ENCODE measurements around the gene MYCBP2. TPM values are rescaled to one million over a fixed set of nuclear protein-coding genes. Genes with fewer than 3 reads are reported as not detected.

The MYCBP2 gene
- total RNA-seq, 1 donor from 2014 or later: 137 TPM

DNA sequence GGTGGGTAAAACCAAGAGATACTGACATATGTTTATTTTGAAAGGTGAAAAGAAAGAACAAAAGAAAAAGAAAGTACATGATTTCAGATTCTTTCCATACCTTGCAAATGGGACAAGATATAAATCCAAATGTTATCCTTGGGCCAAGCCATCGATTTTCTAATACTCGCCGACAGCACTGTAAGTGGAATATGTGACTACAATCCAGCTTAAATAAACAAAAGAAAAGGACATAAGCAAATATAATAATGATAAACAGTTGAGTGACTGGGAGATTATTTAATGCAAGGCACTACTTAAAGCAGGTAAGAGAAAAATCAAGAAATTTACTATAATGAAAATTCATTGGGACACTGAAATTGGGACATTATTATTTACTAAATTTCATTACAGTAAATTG, 270.0 kb downstream of the MYCBP2 start:
- intact Hi-C loops (cut with DNase I): loop anchor here (5.0 kb wide), 1 partner anchor 1285 kb away; no protein-coding TSS in a partner anchor
- ATAC-seq (no peak), DNase-seq (ENCODE audit: low spot score) (no peak)

DNA sequence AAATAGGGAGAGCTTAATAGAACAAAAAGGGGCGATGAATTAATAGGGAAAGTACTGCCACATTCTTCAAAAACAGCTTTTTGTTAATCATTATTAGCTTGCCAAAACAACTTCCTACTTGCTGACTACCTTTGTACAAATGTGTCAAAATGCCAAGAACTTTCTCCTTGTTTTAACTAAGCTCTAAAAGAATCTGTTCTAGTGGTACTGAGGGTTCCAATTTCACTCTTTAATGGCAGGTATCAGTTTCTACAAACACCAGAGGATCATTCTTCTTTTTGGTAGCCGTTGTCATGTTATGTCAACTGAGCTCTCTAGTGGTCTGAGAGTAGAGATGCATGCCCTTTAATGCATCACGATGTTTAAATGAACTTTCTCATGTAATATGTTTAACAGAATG, 270.5 kb downstream of the MYCBP2 start:
- no peak for ATAC-seq
- DNase-seq (ENCODE audit: low spot score): no peak
- intact Hi-C loops (cut with DNase I): loop anchor here (5.0 kb wide), 1 partner anchor 1284 kb away; no protein-coding TSS in a partner anchor

DNA sequence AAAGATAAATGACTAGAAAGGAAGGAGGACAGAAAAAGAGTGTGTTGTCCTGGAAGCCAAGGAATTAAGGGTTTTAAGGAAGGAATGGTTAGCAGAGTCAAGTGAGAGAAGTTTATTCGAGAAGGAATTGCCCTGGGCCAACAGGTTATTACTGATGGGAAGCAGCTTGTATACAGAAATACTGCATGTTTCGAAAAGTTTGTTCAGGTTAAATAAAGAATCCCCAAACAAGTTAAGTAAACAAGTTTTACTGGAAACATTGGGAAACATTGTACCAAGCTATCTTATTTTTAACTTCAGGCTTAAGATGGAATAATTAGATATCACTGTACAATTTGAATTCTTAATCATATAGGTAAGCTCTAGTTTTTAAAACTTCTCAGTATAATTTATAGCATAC, 271.7 kb downstream of the MYCBP2 start:
- intact Hi-C loops (cut with DNase I): loop anchor here (5.0 kb wide), 1 partner anchor 1283 kb away; no protein-coding TSS in a partner anchor
- no peak for ATAC-seq
- no peak for DNase-seq (ENCODE audit: low spot score)

DNA sequence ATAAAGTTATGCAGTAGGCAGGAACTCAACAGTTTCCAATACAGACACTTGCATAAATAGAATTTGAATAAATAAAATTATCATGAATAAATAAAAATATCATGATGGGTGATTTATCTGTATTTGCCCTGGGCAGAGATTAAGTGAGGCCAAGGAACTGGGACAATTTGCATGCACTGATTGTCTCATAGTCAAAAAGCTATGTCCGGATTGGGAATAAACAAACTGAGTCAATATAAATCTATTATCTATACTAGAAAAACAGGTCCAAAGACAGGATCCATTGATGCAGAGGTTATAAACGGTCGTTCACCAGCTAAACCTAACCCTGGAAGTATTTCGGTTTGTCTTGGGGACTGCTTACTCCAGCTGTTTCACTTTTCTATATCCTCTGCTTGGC, 273.7 kb downstream of the MYCBP2 start:
- DNase-seq (ENCODE audit: low spot score): no peak
- intact Hi-C loops (cut with DNase I): no loop called here
- no peak for ATAC-seq

DNA sequence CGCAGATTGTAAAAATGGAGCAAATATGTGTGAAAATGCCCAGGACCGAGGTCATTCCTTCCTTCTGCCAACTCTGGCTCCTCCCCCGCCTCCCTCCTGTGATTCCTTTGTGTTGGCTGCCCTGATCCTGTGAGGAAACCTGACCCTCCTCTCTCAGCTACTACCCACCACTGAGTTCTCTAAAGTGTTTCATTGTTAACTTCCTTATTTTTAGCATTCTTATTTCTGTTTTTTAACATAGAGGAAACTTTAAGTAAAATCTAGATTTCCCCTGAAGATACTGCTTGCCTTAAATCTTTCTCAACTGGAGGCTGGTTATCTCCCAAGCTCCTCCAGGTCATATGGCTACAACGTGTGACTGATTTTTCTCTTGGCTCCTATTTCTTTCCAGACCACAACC, 278.2 kb downstream of the MYCBP2 start:
- no peak for DNase-seq (ENCODE audit: low spot score)
- intact Hi-C loops (cut with DNase I): no loop called here
- no peak for ATAC-seq

DNA sequence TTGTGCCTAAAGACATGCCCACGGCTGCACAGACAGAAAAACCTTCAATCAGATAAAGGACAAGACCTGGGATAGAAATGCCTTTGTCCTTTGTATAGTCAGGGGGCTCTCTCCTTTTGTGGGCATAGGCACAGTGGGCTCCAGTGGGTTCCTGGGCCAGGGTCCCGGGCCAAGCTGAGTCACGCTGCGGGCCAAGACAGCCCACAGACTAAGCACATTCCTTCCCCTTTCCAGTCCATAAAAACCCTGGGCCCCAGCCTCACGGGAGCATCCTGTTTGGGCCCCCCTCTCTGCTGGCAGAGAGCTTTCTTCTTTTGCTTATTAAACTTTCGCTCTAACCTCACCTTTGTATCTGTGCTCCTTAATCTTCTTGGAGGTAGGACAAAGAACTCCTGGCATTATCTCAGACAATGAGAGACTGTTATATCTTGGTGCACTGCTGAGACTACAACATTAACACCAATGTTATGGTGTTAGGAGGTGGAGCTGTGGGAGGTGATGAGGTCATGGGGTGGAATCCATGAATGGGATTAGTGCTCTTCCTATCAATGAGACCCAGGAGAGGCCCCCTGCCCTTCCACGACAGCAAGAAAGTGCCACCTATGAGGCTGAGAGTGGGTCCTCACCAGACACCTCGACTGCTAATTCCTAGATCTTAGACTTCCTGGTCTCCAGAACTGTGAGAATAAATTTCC, 279.1 kb downstream of the MYCBP2 start:
- intact Hi-C loops (cut with DNase I): no loop called here
- ATAC-seq (peak; percentile 16), DNase-seq (ENCODE audit: low spot score) (no peak)

DNA sequence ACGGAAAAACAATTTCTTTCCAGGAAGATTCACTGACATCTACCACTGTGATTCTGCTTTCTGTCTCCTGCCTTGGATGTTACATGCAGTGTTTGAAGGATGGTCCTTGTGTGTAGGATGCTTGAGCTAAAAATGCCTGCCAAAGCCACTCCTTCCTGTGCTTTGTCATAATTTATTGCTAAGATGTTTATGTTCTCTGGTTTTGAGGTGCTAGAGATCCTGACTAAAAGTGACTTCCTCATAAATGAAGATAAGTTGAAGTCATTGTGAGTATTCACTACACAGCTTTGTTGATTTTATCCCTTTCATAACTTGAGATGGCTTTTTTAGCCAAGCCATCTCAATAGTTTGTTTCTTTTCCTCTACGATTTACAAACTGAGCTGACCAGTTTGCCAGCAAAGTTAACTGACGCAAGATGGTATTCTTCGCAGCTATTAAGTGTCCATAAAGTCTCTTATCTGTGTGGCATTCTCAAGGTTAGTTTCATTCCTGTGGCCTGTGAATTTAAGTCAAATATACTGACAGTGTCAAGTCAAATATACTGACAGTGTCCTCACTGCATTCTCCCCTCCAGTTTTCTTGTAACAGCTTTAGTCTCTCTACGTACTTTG, 284.2 kb downstream of the MYCBP2 start:
- ATAC-seq: no peak
- intact Hi-C loops (cut with DNase I): no loop called here
- DNase-seq (ENCODE audit: low spot score): no peak

DNA sequence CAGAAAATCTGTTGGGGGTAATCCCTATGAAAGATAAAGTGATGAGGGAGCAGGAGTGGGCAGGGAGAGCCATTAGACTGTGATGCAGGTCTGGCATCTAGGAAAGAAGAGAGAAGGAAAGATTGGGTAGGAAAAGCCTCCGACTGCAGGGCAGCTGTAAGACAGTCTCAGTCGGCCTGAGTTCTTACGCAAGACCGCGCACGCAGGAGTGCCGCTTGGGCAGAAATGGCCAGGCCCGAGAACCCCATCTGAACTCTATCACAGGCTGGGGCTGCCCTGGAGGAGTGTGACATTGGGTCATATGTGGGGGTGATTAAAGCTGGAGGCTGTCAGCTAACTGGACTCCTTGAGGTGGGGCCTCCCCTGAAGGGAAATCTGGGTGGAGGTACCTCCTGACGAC, 286.1 kb downstream of the MYCBP2 start:
- peak; percentile 39 for ATAC-seq
- DNase-seq (ENCODE audit: low spot score): no peak
- intact Hi-C loops (cut with DNase I): no loop called here

DNA sequence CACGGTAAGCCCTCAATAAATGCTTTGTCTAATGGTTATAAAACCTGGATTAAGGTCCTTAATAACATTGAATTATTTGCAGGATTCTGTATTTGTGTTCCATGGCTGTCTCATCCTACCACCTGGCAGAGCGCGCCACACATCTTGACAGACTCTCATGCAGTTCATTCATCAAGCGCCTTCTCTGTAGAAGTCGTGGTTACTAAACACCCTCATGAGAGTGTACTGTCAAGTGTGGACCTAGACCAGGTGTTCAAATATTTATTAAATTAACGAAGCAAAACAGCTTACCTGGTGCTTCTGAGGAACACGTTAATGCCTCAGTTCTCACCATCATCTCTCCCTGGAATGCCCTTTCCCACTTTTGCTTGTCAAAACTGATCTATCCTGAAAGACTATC, 286.8 kb downstream of the MYCBP2 start:
- ATAC-seq (no peak), DNase-seq (ENCODE audit: low spot score) (no peak)
- intact Hi-C loops (cut with DNase I): no loop called here

DNA sequence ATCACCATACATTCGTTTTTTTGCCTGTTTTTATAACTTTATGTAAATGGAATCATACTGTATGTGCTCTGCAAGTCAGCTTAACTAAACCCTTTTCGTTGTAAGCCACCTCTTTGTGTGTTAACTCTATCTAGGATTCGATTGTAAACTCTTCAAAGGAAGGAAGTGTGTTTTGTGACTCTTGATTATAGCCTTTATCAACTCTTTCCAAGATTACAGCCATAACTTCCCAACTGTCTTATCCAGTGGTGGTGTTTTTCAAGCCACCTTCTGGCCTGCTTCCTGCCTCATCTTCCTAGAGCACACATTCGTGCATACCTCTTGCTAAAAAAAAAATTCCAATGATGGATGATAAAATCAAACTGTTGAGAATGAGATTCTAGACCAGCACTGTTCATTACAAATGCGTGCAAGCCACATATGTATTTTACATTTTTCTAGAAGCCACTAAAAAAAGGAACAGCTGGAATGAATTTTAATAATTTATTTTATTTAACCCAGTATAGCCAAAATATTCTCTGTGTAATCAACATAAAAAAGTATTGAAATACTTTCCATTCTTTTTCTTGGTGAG, 287.9 kb downstream of the MYCBP2 start:
- ATAC-seq (no peak), DNase-seq (ENCODE audit: low spot score) (no peak)
- intact Hi-C loops (cut with DNase I): no loop called here

DNA sequence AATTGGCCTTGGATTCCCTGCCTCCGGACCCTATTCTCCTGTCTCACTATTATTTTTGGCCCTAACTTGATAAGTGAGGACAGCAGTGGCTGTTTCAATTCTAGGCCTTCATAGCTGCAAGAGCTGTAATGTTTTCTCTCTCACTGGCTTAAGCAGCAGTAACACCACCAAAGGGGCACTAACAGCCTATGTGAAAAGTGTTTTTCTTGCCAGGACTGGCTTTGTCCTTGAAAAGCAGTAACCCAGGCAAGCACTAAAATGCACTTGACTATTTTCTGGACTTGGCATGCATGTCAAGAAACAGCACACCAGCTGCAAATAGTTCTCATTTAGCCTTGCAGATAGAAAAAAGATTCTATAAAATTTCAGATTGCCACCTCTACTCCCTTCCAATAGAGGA, 290.6 kb downstream of the MYCBP2 start:
- ATAC-seq (no peak), DNase-seq (ENCODE audit: low spot score) (no peak)
- intact Hi-C loops (cut with DNase I): no loop called here

DNA sequence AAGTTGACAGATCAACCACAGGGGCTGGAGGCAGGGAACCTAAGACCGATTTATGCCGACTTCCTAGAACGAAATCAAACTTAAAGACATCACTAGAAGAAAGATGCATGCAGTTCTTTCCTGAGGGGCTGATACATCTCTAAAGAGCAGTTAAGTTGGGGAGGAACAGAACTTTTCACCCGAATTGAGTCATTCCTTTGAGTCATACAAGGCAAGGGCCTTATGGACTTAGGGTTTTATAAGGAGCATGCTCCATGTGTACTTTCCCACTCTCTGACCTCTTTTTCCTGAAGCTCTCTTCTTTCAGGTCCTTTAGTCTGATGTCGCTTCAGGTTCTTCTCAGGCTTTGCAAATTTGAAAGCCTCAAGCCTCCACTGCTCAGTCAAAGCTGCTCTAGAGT, 292.0 kb downstream of the MYCBP2 start:
- intact Hi-C loops (cut with DNase I): no loop called here
- ATAC-seq (no peak), DNase-seq (ENCODE audit: low spot score) (no peak)

DNA sequence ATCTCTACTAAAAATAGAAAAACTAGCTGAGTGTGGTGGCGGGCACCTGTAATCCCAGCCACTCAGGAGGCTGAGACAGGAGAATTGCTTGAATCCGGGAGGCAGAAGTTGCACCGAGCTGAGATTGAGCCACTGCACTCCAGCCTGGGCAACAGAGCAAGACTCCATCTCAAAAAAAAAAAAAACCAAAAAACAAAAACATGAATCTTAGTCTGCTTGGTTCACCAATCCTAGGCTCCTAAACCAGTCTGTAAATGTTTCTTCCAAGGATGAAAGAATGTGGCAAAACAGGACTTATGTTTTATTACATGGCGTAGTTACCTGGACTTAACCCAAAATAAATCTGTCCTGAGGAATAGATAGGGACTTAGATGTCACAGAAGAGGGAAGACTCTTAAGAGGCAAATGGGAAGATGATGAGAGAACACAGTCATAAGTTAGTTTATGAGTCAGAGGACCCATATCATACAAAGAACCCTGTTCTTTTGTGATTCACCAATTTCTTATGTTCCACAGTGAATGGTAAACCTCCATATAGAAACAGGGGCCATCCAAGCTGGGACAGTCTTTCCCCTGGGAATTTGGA, 293.1 kb downstream of the MYCBP2 start:
- ATAC-seq (no peak), DNase-seq (ENCODE audit: low spot score) (no peak)
- intact Hi-C loops (cut with DNase I): loop anchor here (2.0 kb wide), 1 partner anchor 45 kb away; no protein-coding TSS in a partner anchor

DNA sequence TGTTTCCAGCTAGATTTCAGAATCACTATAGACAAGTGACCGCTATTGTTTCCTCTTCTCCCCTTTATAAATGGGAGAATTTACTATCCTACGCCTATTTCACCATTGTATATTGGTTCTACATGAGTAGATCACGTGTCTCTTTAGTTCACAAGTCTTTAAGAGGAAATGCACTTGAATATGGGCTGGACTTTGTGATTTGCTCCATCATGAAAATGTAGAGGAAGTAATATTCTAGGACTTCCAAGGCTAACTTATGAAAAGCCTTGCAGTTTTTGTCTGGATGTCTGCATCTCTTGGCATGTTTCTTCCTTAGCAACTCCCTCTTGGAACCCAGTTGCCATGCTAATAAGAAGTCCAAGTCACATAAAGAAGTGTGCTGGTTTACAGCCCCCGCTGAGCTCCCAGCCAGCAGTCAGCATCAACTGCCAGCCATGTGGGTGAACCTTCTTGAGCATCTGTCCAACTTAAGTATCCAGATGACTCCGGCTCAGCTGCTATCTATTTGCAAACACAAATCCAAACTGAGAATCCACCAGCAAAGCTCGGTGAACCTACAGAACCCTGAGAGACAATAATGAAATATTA, 295.1 kb downstream of the MYCBP2 start:
- no peak for ATAC-seq
- intact Hi-C loops (cut with DNase I): loop anchor here (2.0 kb wide), 1 partner anchor 43 kb away; no protein-coding TSS in a partner anchor
- no peak for DNase-seq (ENCODE audit: low spot score)

DNA sequence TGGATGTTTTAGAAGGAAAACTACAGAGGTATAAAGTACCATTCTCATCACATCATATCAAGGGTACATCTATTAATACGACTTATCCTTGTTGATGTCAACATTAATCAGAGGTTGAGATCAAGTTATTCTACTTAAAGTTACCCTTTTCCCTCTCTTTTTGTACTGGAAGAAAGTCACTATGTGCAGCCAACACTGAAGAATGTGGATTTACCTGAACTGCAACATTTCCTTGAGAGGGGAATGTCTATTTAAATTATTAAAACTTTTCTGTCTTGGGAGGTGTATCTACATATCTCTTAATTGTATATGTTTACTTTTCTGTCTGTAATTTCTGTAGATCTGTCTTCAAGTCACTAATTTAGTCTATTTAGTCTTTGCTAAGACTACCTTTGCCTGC, 297.5 kb downstream of the MYCBP2 start:
- DNase-seq (ENCODE audit: low spot score): no peak
- intact Hi-C loops (cut with DNase I): no loop called here
- no peak for ATAC-seq

DNA sequence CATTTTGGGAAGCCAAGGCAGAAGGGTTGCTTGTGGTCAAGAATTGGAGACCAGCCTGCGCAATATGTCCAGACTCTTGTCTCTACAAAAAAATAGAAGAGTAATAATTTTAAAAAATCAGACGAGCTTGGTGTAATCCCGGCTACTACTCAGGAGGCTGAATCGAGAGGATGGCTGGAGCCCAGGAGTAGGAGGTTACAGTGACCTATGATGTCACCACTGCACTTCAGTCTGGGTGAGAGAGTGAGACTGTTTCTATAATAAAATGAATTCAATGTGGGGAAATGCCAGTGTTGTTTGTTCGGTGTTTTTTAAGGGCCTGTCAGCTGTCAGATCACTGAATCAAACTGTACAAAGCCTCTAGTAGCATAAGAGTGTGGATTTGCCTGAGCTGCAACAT, 298.7 kb downstream of the MYCBP2 start:
- no peak for DNase-seq (ENCODE audit: low spot score)
- intact Hi-C loops (cut with DNase I): no loop called here
- ATAC-seq: peak; percentile 36

DNA sequence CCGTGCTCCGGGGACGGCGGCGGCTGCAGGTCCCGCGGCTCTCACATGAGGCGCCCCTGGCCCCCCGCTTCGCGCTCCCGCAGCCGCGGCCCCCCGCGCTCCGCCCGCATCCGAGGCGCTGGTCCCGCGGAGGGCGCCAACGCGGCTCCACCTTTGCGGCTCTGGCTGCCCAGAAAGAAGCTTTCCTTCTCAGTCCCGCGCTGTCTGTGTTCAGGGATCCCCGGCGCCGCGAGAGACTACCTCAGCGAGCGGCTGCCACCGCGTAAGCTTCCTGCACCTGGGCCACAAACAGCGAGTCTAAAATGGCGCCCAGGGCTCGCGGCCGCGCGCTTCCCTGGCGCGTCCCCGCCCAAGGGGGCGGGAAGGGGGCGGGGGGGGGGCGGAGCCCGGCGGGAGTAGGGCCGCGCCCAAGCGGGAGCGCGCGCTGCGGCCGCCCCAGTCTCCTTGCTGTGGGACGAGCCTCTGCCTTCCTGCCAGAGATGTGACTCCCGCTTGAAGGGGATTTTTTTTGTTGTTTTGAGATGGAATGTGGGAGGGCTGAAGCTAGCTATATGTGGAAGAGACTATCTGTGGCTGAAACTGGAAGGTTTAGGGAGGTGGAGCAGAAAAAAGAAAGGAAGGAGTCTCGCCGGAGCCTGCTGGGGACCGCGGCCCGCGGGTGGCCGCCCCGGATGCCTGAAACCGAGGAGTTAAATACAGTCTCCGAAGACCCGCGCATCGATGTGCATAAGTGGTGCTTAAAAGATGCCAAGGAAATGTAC, 299.9 kb downstream of the MYCBP2 start, which contains the start of gene FBXL3:
TSS of gene FBXL3 (minus strand) at position 299 of the 761 bp plus-strand sequence. CDS start 5,299 bp downstream, outside the sequence.
- intact Hi-C loops (cut with DNase I): no loop called here
- DNase-seq (ENCODE audit: low spot score): peak; percentile 89
- peak; percentile 92 for ATAC-seq

DNA sequence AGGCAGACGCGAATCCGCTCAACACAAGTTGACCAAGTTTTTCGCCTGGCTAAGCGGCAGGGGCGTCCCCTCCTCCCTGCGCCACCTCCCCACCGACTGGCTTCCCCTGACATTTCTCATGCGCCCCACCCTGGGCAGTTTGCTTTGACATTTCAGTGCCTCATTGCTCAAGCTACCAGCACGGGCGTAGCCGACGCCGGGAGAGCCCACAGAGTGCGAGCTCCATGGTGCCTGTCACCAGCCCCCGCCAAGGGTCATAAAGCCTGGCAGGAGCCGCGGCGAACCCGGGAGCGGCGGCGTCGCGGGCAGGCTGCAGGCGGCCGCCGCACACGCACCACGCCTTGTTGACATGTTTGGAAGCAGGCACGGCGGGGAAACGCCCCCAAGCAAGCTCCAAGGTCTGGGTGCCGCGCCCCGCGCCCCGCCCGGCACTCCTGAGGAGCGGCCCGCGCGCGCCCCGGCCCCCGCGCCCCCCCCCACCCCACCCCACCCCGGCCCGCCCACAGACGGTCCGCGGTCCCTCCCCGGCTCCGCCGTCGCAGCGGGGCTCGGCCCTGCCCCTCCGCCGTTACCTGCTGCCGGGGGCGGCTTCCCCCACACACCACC, 300.5 kb downstream of the MYCBP2 start:
- ATAC-seq (peak; percentile 68), DNase-seq (ENCODE audit: low spot score) (peak; percentile 83)
- intact Hi-C loops (cut with DNase I): no loop called here
